CD4-positive, alpha-beta memory T cell (primary cell): ENCODE measurements around the gene LDLRAD4. TPM values are rescaled to one million over a fixed set of nuclear protein-coding genes. Genes with fewer than 3 reads are reported as not detected.

Experiments
- CTCF ChIA-PET: fragments of 350-600 bp; sonication (Branson Sonifier 250); formaldehyde crosslinking; loops from one replicate; lab custom pipeline; 2021; ENCODE audit warnings: inconsistent platforms; ENCODE audit not compliant: partially characterized antibody; lab: Charles Lee
- POLR2A ChIA-PET: fragments of 350-600 bp; sonication (Branson Sonifier 250); formaldehyde crosslinking; loops from one replicate; lab custom pipeline; 2021; ENCODE audit not compliant: partially characterized antibody; lab: Charles Lee
- DNase-seq, 5 donors: peaks; one replicate each; pipeline versions ENCODE4 v3.0.0 to v3.0.0-alpha.2; 2020 to 2022; ENCODE audit warnings: mixed read lengths in 1 of 5
- H3K27ac ChIP-seq: one replicate; pipeline ENCODE4 v1.7.0; 2013; ENCODE audit warnings: low read depth, low read length
- H3K27me3 ChIP-seq: 2 replicates; pipeline ENCODE4 v1.7.0; 2013; ENCODE audit warnings: mild to moderate bottlenecking, low read length, moderate library complexity; ENCODE audit not compliant: insufficient read depth
- H3K36me3 ChIP-seq: 2 replicates; pipeline ENCODE4 v1.7.0; 2013; ENCODE audit warnings: mild to moderate bottlenecking, low read length, moderate library complexity; ENCODE audit not compliant: insufficient read depth
- H3K4me1 ChIP-seq: 2 replicates; pipeline ENCODE4 v1.7.0; 2013; ENCODE audit warnings: mild to moderate bottlenecking, low read length, moderate library complexity; ENCODE audit not compliant: insufficient read depth
- H3K4me3 ChIP-seq, 2 donors: one replicate each; pipeline ENCODE4 v1.7.0; 2013; ENCODE audit warnings: low read length in 2 of 2, mild to moderate bottlenecking in 1 of 2
- H3K9me3 ChIP-seq, 2 donors: one replicate each; pipeline ENCODE4 v1.7.0; 2013; ENCODE audit warnings: low read length in 2 of 2, control low read depth in 1 of 2; ENCODE audit not compliant: control insufficient read depth in 1 of 2
- H3K27ac Mint-ChIP-seq, 7 donors: one replicate each; pipeline ENCODE4 v1.8.0; 2020 to 2021; ENCODE audit warnings: mixed read lengths in 7 of 7, mild to moderate bottlenecking in 6 of 7, inconsistent platforms in 3 of 7, moderate library complexity in 3 of 7
- H3K27me3 Mint-ChIP-seq, 2 donors: one replicate each; pipeline ENCODE4 v1.8.0; 2020 to 2021; ENCODE audit warnings: mixed read lengths in 2 of 2
- H3K36me3 Mint-ChIP-seq, 2 donors: one replicate each; pipeline ENCODE4 v1.8.0; 2020 to 2021; ENCODE audit warnings: mixed read lengths in 2 of 2, inconsistent platforms in 1 of 2, mild to moderate bottlenecking in 1 of 2
- H3K4me1 Mint-ChIP-seq, 4 donors: one replicate each; pipeline ENCODE4 v1.8.0; 2020 to 2021; ENCODE audit warnings: mixed read lengths in 4 of 4, mild to moderate bottlenecking in 1 of 4
- H3K4me3 Mint-ChIP-seq, 8 donors: one replicate each; pipeline ENCODE4 v1.8.0; 2020 to 2021; ENCODE audit warnings: mixed read lengths in 8 of 8, mild to moderate bottlenecking in 7 of 8, moderate library complexity in 6 of 8, inconsistent platforms in 3 of 8
- H3K9me3 Mint-ChIP-seq, 8 donors: one replicate each; pipeline ENCODE4 v1.8.0; 2020 to 2021; ENCODE audit warnings: mixed read lengths in 8 of 8, mild to moderate bottlenecking in 5 of 8, inconsistent platforms in 3 of 8, moderate library complexity in 1 of 8
- intact Hi-C: fragments of 100-400 bp; cut with micrococcal nuclease; formaldehyde crosslinking; loops from one replicate; pipeline ENCODE4 v1.15.1; 2023
- polyA plus RNA-seq, 2 donors: library from polyadenylated mRNA; unstranded; fragments of 300-500 nt; fragmentation: Illumina TruSeq; gene quantifications; one replicate each; pipeline ENCODE4 v1.2.3, GENCODE V29; 2021
- total RNA-seq, 2 experiments: library from RNA; stranded (reverse); gene quantifications; one replicate each; pipeline ENCODE4 v1.2.3, GENCODE V29; 2021

LDLRAD4 gene
- total and polyA plus RNA-seq, 4 experiments from 2014 or later: 17.4 to 63.0 (median 36.6) TPM

DNA sequence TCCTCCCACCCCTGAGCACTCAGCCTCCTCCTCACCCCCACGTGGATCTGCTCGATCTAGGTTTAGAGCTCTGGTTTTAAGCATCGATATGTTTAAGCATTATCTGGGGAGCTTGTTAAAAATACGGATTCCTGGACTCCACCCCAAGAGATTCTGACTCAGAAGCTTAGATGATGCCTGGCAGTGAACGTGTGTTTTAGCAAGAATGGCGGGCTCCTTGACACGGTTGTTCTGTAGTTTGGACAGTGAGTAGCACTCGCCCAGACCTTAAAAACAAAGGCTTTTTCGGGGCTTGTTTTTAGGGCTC, 47.3 kb downstream of the LDLRAD4 start:
- Mint-ChIP-seq H3K4me3 (peak overlapping the region; percentile 60 to 85 (median 76)), H3K27ac (peak overlapping the region; percentile 77 to 96 (median 93)), H3K9me3 (peaks cover 0 to 5% (median 2%) of the 10 kb centered on the region in 8 donors), H3K27me3 (peaks cover 0 to 7% of the 10 kb centered on the region in 2 donors), H3K4me1 (peaks cover 37 to 71% (median 56%) of the 10 kb centered on the region in 4 donors), H3K36me3 (peaks cover 0 to 7% of the 10 kb centered on the region in 2 donors)
- DNase-seq: no peak
- Histone ChIP-seq H3K36me3 (no peaks in the 10 kb centered on the region), H3K27me3 (no peaks in the 10 kb centered on the region), H3K27ac (peak overlapping the region; percentile 50), H3K9me3 (no peaks in the 10 kb centered on the region), H3K4me1 (peaks cover 56% of the 10 kb centered on the region), H3K4me3 (peak overlapping the region; percentile 6 to 57)
- POLR2A ChIA-PET: interaction anchor here (0.7 to 3.9 kb wide), 7 partner anchors 11 to 116 kb away, joined by 3 to 23 read pairs (median 3); partner anchors contain the start of gene LDLRAD4
- CTCF ChIA-PET: interaction anchor here (0.6 to 3.8 kb wide), 2 partner anchors 50 to 460 kb away, joined by 3 to 15 read pairs; no protein-coding TSS in a partner anchor
- intact Hi-C loops: loop anchor here (1.0 kb wide), 1 partner anchor 8 kb away; no protein-coding TSS in a partner anchor

DNA sequence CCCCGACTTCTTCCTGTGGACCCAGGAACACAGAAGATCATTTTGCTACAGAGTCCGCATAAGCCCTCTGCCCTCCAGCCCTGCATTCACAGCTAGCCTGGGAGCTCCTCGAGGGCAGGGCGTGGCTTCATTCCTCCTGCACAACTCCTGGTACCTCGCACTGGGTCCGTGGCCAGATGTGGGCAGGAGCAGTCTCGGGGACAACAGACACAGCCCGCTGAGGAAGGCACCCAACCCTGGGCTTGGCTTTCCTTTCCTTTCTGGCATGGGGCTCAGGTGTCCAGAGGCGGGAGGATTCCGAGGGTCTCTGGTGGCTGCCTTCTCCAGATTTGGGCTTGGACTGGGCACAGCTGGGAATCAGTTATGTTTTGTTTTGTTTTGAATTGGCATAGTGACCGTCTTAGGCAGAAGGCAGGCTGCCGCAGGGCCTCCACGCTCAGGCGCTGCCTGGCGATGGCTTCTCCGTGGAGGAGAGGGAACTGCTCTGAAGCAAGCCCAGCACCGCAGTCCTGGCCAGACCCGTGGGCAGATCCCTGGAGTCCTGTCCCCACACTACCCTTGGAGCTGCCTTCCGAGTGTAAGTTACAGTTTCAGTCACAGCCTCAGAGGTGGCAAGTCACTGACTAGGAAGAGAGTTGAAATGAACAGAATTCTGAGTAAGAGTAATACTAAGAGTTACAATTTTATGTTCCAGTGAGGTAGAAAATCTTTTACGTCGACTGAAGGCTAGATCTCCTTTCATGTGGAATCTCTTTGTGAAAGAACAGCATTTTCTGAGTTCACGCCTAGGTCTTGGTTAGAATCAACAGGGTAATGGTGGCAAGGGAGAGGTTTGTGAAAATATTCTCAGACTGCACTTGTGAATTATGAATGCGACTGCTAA, 47.9 kb downstream of the LDLRAD4 start:
- Histone ChIP-seq H3K27ac (peak overlapping the region; percentile 50), H3K4me3 (peak overlapping the region; percentile 6 to 57), H3K4me1 (peaks cover 50% of the 10 kb centered on the region), H3K36me3 (no peaks in the 10 kb centered on the region), H3K9me3 (no peaks in the 10 kb centered on the region), H3K27me3 (no peaks in the 10 kb centered on the region)
- H3K4me1 Mint-ChIP-seq: peaks cover 33 to 65% (median 51%) of the 10 kb centered on the region in 4 donors
- H3K4me3 Mint-ChIP-seq: peak overlapping the region; percentile 60 to 85 (median 76)
- H3K27ac Mint-ChIP-seq: peak overlapping the region; percentile 77 to 96 (median 93)
- DNase-seq: peak in 4 of 5 donors; percentile 34 to 48 (median 42)
- peaks cover 0 to 7% of the 10 kb centered on the region in 2 donors for H3K27me3 Mint-ChIP-seq
- ChIA-PET POLR2A (interaction anchor here (0.9 to 3.9 kb wide), 5 partner anchors 11 to 115 kb away, joined by 3 to 23 read pairs (median 3); partner anchors contain the start of gene LDLRAD4), CTCF (interaction anchor here (0.6 to 3.8 kb wide), 3 partner anchors 48 to 461 kb away, joined by 3 to 15 read pairs (median 3); partner anchors contain the start of gene LDLRAD4)
- intact Hi-C loops: loop anchor here (1.0 kb wide), 1 partner anchor 8 kb away; no protein-coding TSS in a partner anchor
- peaks cover 0 to 13% of the 10 kb centered on the region in 2 donors for H3K36me3 Mint-ChIP-seq
- H3K9me3 Mint-ChIP-seq: peaks cover 0 to 7% (median 2%) of the 10 kb centered on the region in 8 donors

DNA sequence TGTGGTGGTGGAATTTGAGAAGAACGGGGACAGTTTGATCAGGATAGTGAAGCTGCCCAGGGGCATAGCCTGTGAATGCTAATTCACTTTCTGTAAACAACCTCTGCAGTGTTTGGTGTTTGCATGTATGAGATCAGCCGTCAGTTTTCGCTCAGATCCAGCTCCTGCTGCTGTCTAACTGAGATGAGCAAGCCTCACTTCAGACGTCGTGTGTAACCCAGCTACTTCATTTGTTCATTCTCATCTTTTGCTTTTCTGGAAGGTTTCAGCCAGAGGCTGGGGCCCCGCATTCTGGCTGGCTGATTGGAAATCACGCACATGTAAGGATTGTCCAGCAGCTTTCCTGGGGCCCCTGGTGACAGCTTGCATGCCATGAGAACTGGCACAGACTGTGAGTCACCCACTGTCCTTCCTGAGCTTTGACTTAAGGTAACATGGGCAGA, 48.9 kb downstream of the LDLRAD4 start:
- peaks cover 28 to 63% (median 51%) of the 10 kb centered on the region in 4 donors for H3K4me1 Mint-ChIP-seq
- Histone ChIP-seq H3K36me3 (no peaks in the 10 kb centered on the region), H3K27ac (no peak overlapping the region), H3K4me3 (no peak overlapping the region), H3K9me3 (no peaks in the 10 kb centered on the region), H3K27me3 (no peaks in the 10 kb centered on the region), H3K4me1 (peaks cover 49% of the 10 kb centered on the region)
- no peak for DNase-seq
- H3K4me3 Mint-ChIP-seq: peak overlapping the region; percentile 47 to 85 (median 73)
- peaks cover 0 to 10% (median 2%) of the 10 kb centered on the region in 8 donors for H3K9me3 Mint-ChIP-seq
- ChIA-PET CTCF (interaction anchor here (1.1 to 1.3 kb wide), 2 partner anchors 10 to 49 kb away, joined by 3 to 4 read pairs; partner anchors contain the start of gene LDLRAD4), POLR2A (interaction anchor here (1.9 to 3.9 kb wide), 3 partner anchors 9 to 12 kb away, joined by 6 to 23 read pairs (median 6); no protein-coding TSS in a partner anchor)
- peaks cover 1 to 15% of the 10 kb centered on the region in 2 donors for H3K36me3 Mint-ChIP-seq
- H3K27ac Mint-ChIP-seq: peak overlapping the region; percentile 77 to 96 (median 93)
- intact Hi-C loops: no loop called here
- H3K27me3 Mint-ChIP-seq: peaks cover 0 to 5% of the 10 kb centered on the region in 2 donors

DNA sequence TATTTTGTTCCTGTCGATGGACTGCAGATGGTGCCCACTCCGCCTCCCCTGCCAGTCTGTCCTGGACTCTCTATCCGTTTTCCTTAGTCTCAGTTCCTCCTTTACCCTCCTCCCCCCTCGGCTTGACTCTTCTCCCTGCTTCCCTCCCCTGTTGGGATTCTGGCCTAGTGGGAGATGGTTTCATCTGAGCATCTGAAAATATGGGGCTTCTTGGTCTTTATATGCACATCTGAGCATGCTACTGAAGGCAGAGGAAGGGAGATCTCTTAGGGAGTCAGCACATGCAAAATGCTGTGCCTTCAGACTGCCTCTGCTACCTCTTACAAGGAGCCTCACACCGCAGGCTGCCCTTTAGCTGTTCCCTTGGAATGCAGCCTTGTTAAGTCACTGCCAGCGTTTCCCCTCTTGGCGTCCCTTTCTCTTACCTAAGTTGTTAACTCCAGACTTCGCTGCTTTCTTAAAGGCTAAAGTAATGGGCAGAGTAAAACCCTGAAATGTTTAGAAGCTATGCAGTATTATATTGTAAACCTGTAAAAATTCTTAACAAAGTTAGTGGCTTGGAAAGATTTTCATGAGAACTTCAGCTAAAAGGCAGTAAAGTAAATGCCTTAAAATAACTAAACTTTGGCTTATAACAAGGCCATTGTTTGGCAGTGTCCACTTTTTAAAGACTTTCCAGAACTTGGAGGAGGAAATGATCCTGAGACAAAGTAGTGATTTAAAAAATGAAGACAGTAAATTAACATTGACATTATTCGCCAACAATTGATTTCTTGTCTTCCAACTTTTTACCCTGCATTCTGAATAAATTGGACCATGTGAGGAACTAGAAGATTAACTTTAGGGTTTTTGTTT, 49.8 kb downstream of the LDLRAD4 start:
- intact Hi-C loops: no loop called here
- DNase-seq: no peak
- H3K36me3 ChIP-seq: no peaks in the 10 kb centered on the region
- Mint-ChIP-seq H3K4me3 (peak overlapping the region; percentile 21 to 85 (median 52)), H3K9me3 (peaks cover 0 to 10% (median 3%) of the 10 kb centered on the region in 8 donors), H3K36me3 (peaks cover 5 to 23% of the 10 kb centered on the region in 2 donors), H3K27me3 (peaks cover 0 to 5% of the 10 kb centered on the region in 2 donors), H3K4me1 (peaks cover 35 to 67% (median 60%) of the 10 kb centered on the region in 4 donors), H3K27ac (peak overlapping the region; percentile 27 to 96 (median 89))
- CTCF ChIA-PET: interaction anchor here (0.9 to 1.3 kb wide), 2 partner anchors 9 to 52 kb away, joined by 3 to 4 read pairs; no protein-coding TSS in a partner anchor
- POLR2A ChIA-PET: interaction anchor here (1.9 to 2.1 kb wide), 2 partner anchors 8 to 10 kb away, joined by 6 read pairs; no protein-coding TSS in a partner anchor
- H3K9me3 ChIP-seq: no peaks in the 10 kb centered on the region
- peaks cover 58% of the 10 kb centered on the region for H3K4me1 ChIP-seq
- no peak overlapping the region for H3K27ac ChIP-seq
- H3K27me3 ChIP-seq: no peaks in the 10 kb centered on the region
- no peak overlapping the region for H3K4me3 ChIP-seq

DNA sequence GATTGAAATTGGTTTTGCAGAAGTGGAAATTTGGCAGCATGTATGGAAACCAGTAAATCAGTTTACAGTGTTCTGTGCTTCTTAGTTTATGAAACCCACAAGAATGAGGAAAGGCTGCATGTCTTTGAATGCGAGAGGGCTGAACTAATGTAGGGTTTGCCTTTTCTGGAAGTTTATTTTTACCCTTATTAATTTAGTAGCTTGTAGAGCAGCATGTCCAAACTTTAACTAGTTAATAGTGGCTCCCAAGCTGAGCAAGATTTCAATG, 50.4 kb downstream of the LDLRAD4 start:
- POLR2A ChIA-PET: interaction anchor here (1.9 to 2.1 kb wide), 2 partner anchors 7 to 10 kb away, joined by 6 read pairs; no protein-coding TSS in a partner anchor
- CTCF ChIA-PET: interaction anchor here (0.9 kb wide), 1 partner anchor 53 kb away, joined by 3 read pairs; no protein-coding TSS in a partner anchor

DNA sequence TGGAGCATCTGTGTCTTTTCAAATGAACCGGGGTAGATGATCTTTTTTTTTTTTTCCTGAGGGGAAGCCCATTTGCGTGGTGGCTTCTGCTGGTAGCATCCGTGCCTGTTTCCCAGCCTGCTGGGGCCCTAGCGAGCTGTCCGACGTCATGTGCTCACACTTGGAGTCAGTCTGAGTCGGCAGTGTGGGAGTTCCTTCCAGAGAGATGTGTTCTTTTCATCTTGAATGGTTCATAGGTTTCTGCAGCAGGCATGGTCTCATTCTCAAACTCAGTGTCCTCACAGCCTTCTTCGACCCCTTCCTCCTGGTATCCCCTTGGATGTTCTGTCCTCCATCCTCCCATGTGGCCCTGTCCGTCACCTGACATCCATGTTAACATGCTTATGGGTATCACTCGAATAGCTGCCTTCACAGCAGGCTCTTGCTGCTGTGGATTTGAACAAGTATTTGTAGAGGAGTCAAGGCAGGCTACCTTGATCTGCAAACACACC, 51.0 kb downstream of the LDLRAD4 start:
- Histone ChIP-seq H3K4me3 (no peak overlapping the region), H3K36me3 (no peaks in the 10 kb centered on the region), H3K4me1 (peaks cover 70% of the 10 kb centered on the region), H3K27ac (no peak overlapping the region), H3K9me3 (no peaks in the 10 kb centered on the region), H3K27me3 (no peaks in the 10 kb centered on the region)
- H3K27me3 Mint-ChIP-seq: peaks cover 0 to 5% of the 10 kb centered on the region in 2 donors
- H3K27ac Mint-ChIP-seq: peak overlapping the region in 6 of 7 donors; percentile 49 to 86 (median 76)
- peaks cover 0 to 10% (median 3%) of the 10 kb centered on the region in 8 donors for H3K9me3 Mint-ChIP-seq
- H3K4me3 Mint-ChIP-seq: peak overlapping the region in 7 of 8 donors; percentile 1 to 61 (median 37)
- H3K36me3 Mint-ChIP-seq: peaks cover 5 to 23% of the 10 kb centered on the region in 2 donors
- ChIA-PET CTCF (interaction anchor here (0.9 kb wide), 1 partner anchor 53 kb away, joined by 3 read pairs; no protein-coding TSS in a partner anchor), POLR2A (interaction anchor here (0.9 to 1.9 kb wide), 2 partner anchors 9 to 10 kb away, joined by 5 to 6 read pairs; no protein-coding TSS in a partner anchor)
- peaks cover 46 to 79% (median 71%) of the 10 kb centered on the region in 4 donors for H3K4me1 Mint-ChIP-seq
- no peak for DNase-seq
- intact Hi-C loops: no loop called here

More for the DNA sequence above, 50.4 kb downstream of the LDLRAD4 start:
- Histone ChIP-seq H3K36me3 (no peaks in the 10 kb centered on the region), H3K27ac (no peak overlapping the region), H3K4me3 (no peak overlapping the region), H3K4me1 (peaks cover 64% of the 10 kb centered on the region), H3K9me3 (no peaks in the 10 kb centered on the region), H3K27me3 (no peaks in the 10 kb centered on the region)
- H3K36me3 Mint-ChIP-seq: peaks cover 5 to 23% of the 10 kb centered on the region in 2 donors
- DNase-seq: no peak
- peaks cover 0 to 10% (median 3%) of the 10 kb centered on the region in 8 donors for H3K9me3 Mint-ChIP-seq
- peaks cover 0 to 5% of the 10 kb centered on the region in 2 donors for H3K27me3 Mint-ChIP-seq
- peaks cover 41 to 73% (median 65%) of the 10 kb centered on the region in 4 donors for H3K4me1 Mint-ChIP-seq
- peak overlapping the region in 4 of 7 donors; percentile 38 to 86 (median 84) for H3K27ac Mint-ChIP-seq
- intact Hi-C loops: no loop called here
- H3K4me3 Mint-ChIP-seq: peak overlapping the region in 1 of 8 donors; percentile 24
